PC-3 (cell line): Measurements from ENCODE around the gene ST3GAL2. TPM values are rescaled to one million over a fixed set of nuclear protein-coding genes. Genes with fewer than 3 reads are reported as not detected.

Experiments
- ATAC-seq: fragments of 200-7000 bp; cut with Tn5 transposase; 2 replicates; pipeline ENCODE4 v1.9.1; 2020; ENCODE audit warnings: mild to moderate bottlenecking, moderate library complexity
- BruUV-seq: library from RNA; stranded (reverse); fragments of 400-500 nt; replicated peaks from 2 replicates; lab custom pipeline; 2021; lab: Mats Ljungman, UMichigan
- CTCF ChIA-PET: fragments of 300-600 bp; sonication (Branson Sonifier 250); formaldehyde crosslinking; loops from one replicate; lab custom pipeline; 2022; ENCODE audit warnings: antibody characterized with exemption; lab: Charles Lee
- POLR2A ChIA-PET: fragments of 300-600 bp; sonication (Branson Sonifier 250); formaldehyde crosslinking; loops from one replicate; lab custom pipeline; 2022; ENCODE audit warnings: antibody characterized with exemption; ENCODE audit not compliant: unreplicated experiment; lab: Charles Lee
- DNase-seq: peaks from one replicate; pipeline ENCODE4 v3.0.0-alpha.2; 2015
- H2AFZ ChIP-seq: fragments of 300-600 bp; sonication (generic); 2 replicates; pipeline ENCODE4 v1.6.0; 2016; ENCODE audit warnings: antibody characterized with exemption, low read length
- H3F3A ChIP-seq: fragments of 300-600 bp; sonication (generic); one replicate; pipeline ENCODE4 v1.6.0; 2017; ENCODE audit warnings: antibody characterized with exemption, low read length, control low read depth, mild to moderate bottlenecking; ENCODE audit not compliant: unreplicated experiment
- H3K27ac ChIP-seq: fragments of 300-600 bp; sonication (generic); 2 replicates; pipeline ENCODE4 v1.5.1; 2016; ENCODE audit warnings: mild to moderate bottlenecking, low read length
- H3K27me3 ChIP-seq: fragments of 300-600 bp; sonication (generic); 2 replicates; pipeline ENCODE4 v1.6.1; 2016; ENCODE audit warnings: low read length, mixed read lengths
- H3K36me3 ChIP-seq: fragments of 300-600 bp; sonication (generic); 2 replicates; pipeline ENCODE4 v1.6.1; 2016; ENCODE audit warnings: low read depth, mixed run types, low read length, mixed read lengths
- H3K4me1 ChIP-seq: fragments of 300-600 bp; sonication (generic); 2 replicates; pipeline ENCODE4 v1.5.1; 2016; ENCODE audit warnings: low read length; ENCODE audit not compliant: insufficient read depth
- H3K4me2 ChIP-seq: fragments of 300-600 bp; sonication (generic); 2 replicates; pipeline ENCODE4 v1.6.0; 2016; ENCODE audit warnings: low read length
- H3K4me3 ChIP-seq: fragments of 300-600 bp; sonication (generic); 2 replicates; pipeline ENCODE4 v1.5.1; 2016; ENCODE audit warnings: mild to moderate bottlenecking, low read length, mixed read lengths
- H3K79me2 ChIP-seq: fragments of 300-600 bp; sonication (generic); 2 replicates; pipeline ENCODE4 v1.6.1; 2017; ENCODE audit warnings: low read length, mixed read lengths
- H3K9ac ChIP-seq: fragments of 300-600 bp; sonication (generic); 2 replicates; pipeline ENCODE4 v1.6.0; 2016; ENCODE audit warnings: mild to moderate bottlenecking, low read length
- H3K9me2 ChIP-seq: fragments of 300-600 bp; sonication (generic); replicated peaks from 2 replicates; pipeline ENCODE4 v1.6.1; 2016; ENCODE audit warnings: mixed run types, low read length, mixed read lengths
- H3K9me3 ChIP-seq: fragments of 300-600 bp; sonication (generic); 2 replicates; pipeline ENCODE4 v1.6.1; 2016; ENCODE audit warnings: low read length, mixed read lengths
- H4K20me1 ChIP-seq: fragments of 300-600 bp; sonication (generic); 2 replicates; pipeline ENCODE4 v1.6.1; 2016; ENCODE audit warnings: low read length, mixed read lengths
- CTCF ChIP-seq: fragments of 300-600 bp; sonication (generic); conservative IDR thresholded peaks from 2 replicates; pipeline ENCODE4 v1.5.1; 2017; ENCODE audit warnings: antibody characterized with exemption, low read depth, mild to moderate bottlenecking, low read length
- EZH2 ChIP-seq: fragments of 300-600 bp; sonication (generic); IDR thresholded peaks from one replicate; pipeline ENCODE4 v1.6.1; 2017; ENCODE audit warnings: antibody characterized with exemption, mild to moderate bottlenecking, low read length; ENCODE audit not compliant: unreplicated experiment
- EZH2phosphoT487 ChIP-seq: fragments of 300-600 bp; sonication (generic); IDR thresholded peaks from 2 replicates; pipeline ENCODE4 v1.6.1; 2018; ENCODE audit warnings: mild to moderate bottlenecking, antibody characterized with exemption, low read length, borderline replicate concordance
- intact Hi-C: fragments of 100-400 bp; cut with micrococcal nuclease; formaldehyde crosslinking; loops from 2 replicates; pipeline ENCODE4 v1.9.0; 2023
- total RNA-seq: library from RNA; depleted of rRNA; stranded (reverse); fragments of >200 nt; gene quantifications from 2 replicates; pipeline ENCODE4 v1.2.3, GENCODE V29; 2014

The ST3GAL2 gene
- total RNA-seq, 1 experiment from 2014 or later, result 9.8 TPM

GRCh38 chr16:70391881-70392481, 46.9 kb downstream of the ST3GAL2 start:
- TF ChIP-seq EZH2, result no peak
- no peak for TF ChIP-seq CTCF
- TF ChIP-seq EZH2phosphoT487, result no peak
- H3K79me2 ChIP-seq, result no peaks in the 10 kb centered on the region
- no peaks in the 10 kb centered on the region for H3F3A ChIP-seq
- no peaks in the 10 kb centered on the region for H4K20me1 ChIP-seq
- no peaks in the 10 kb centered on the region for H3K9me3 ChIP-seq
- BruUV-seq, result no TSS peak
- CTCF ChIA-PET, result no interaction called here
- no peak overlapping the region for H3K4me3 ChIP-seq
- H3K4me1 ChIP-seq, result peaks cover 8% of the 10 kb centered on the region
- DNase-seq (peak; percentile 67), ATAC-seq (peak; percentile 84)
- H3K9me2 ChIP-seq, result no peaks in the 10 kb centered on the region
- no peaks in the 10 kb centered on the region for H3K27me3 ChIP-seq
- H2AFZ ChIP-seq, result no peak overlapping the region
- peak overlapping the region; percentile 41; the same call in 1 of the 2 replicates for H3K4me2 ChIP-seq
- POLR2A ChIA-PET, result interaction anchor here (0.7 kb wide), 1 partner anchor 84 kb away, joined by 3 read pairs; no protein-coding TSS in a partner anchor
- no peak overlapping the region for H3K9ac ChIP-seq
- no peak overlapping the region for H3K27ac ChIP-seq
- intact Hi-C loops, result no loop called here
- no peaks in the 10 kb centered on the region; the same call in 1 of the 2 replicates for H3K36me3 ChIP-seq

DNA sequence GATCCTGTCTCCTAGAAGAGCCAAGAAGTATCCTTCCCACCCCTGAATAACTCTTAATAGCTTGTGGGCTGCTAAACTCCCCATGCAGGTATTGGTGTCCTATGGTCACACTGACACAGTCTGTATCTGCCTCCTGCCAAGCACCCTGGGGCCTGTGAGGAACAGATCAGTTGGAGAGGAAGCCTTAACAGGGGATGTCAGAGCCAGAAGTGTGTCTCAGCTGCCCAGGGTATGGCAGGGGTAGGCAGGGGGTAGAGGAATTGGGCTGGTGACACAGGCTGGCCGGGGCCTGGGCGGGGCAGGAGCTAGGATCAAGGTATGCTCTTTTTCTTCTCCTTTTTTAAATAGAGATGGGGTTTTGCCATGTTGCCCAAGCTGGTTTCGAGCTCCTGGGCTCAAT, 47.5 kb downstream of the ST3GAL2 start:
- Histone ChIP-seq H4K20me1 (no peaks in the 10 kb centered on the region), H3K79me2 (no peaks in the 10 kb centered on the region), H3K9me3 (no peaks in the 10 kb centered on the region), H3K27me3 (no peaks in the 10 kb centered on the region), H3K4me2 (no peak overlapping the region), H3K36me3 (no peaks in the 10 kb centered on the region; the same call in 1 of the 2 replicates), H3K27ac (no peak overlapping the region), H3K9ac (no peak overlapping the region), H3K9me2 (no peaks in the 10 kb centered on the region), H2AFZ (no peak overlapping the region), H3F3A (no peaks in the 10 kb centered on the region), H3K4me1 (peaks cover 8% of the 10 kb centered on the region), H3K4me3 (no peak overlapping the region)
- ChIA-PET CTCF (no interaction called here), POLR2A (interaction anchor here (0.7 kb wide), 1 partner anchor 85 kb away, joined by 3 read pairs; no protein-coding TSS in a partner anchor)
- no peak for ATAC-seq
- DNase-seq, result no peak
- no peak for TF ChIP-seq CTCF
- no peak for TF ChIP-seq EZH2
- no peak for TF ChIP-seq EZH2phosphoT487
- BruUV-seq, result no TSS peak
- intact Hi-C loops, result no loop called here

GRCh38 chr16:70390774-70391173, 48.1 kb downstream of the ST3GAL2 start:
- H3K27me3 ChIP-seq, result no peaks in the 10 kb centered on the region
- DNase-seq (peak; percentile 39), ATAC-seq (0 out of 2 replicates have a peak, but pooled peaks have one; percentile 14)
- no peaks in the 10 kb centered on the region for H3K9me2 ChIP-seq
- H3K4me1 ChIP-seq, result peaks cover 8% of the 10 kb centered on the region
- no peaks in the 10 kb centered on the region for H3K79me2 ChIP-seq
- no peak overlapping the region for H3K4me2 ChIP-seq
- no TSS peak for BruUV-seq
- ChIA-PET POLR2A (no interaction called here), CTCF (no interaction called here)
- no peak overlapping the region for H3K4me3 ChIP-seq
- no peaks in the 10 kb centered on the region for H4K20me1 ChIP-seq
- H3K27ac ChIP-seq, result no peak overlapping the region
- H3K9me3 ChIP-seq, result no peaks in the 10 kb centered on the region
- H3K9ac ChIP-seq, result no peak overlapping the region
- H3F3A ChIP-seq, result no peaks in the 10 kb centered on the region
- TF ChIP-seq EZH2, result no peak
- TF ChIP-seq CTCF, result no peak
- TF ChIP-seq EZH2phosphoT487, result no peak
- no peak overlapping the region for H2AFZ ChIP-seq
- intact Hi-C loops, result no loop called here
- no peaks in the 10 kb centered on the region; the same call in 1 of the 2 replicates for H3K36me3 ChIP-seq
